Fibroblast of lung (primary cell): ENCODE measurements around the gene TBC1D23. TPM values are rescaled to one million over a fixed set of nuclear protein-coding genes. Genes with fewer than 3 reads are reported as not detected.
A peak's percentile ranks its signal among the peaks of the same experiment; 100 is the strongest.

Experiments
- DNase-seq, 2 donors: peaks; one replicate each; pipeline versions ENCODE4 v3.0.0 to v3.0.0-alpha.2; 2010; ENCODE audit warnings: low read depth in 2 of 2
- H2AFZ ChIP-seq: 2 replicates; pipeline ENCODE4 v1.5.1; 2012; ENCODE audit warnings: low read length, control low read depth, inconsistent platforms
- H3K27ac ChIP-seq: 2 replicates; pipeline ENCODE4 v1.5.1; 2011; ENCODE audit warnings: low read length, control low read depth; ENCODE audit not compliant: insufficient read depth
- H3K27me3 ChIP-seq: 2 replicates; pipeline ENCODE4 v1.5.1; 2011; ENCODE audit warnings: mild to moderate bottlenecking, low read length; ENCODE audit not compliant: control insufficient read depth, insufficient read depth
- H3K36me3 ChIP-seq: 2 replicates; pipeline ENCODE4 v1.5.1; 2011; ENCODE audit warnings: low read length; ENCODE audit not compliant: control insufficient read depth, insufficient read depth
- H3K4me1 ChIP-seq: 2 replicates; pipeline ENCODE4 v1.5.1; 2011; ENCODE audit warnings: low read length; ENCODE audit not compliant: control insufficient read depth, insufficient read depth; ENCODE audit errors: extremely low read depth
- H3K4me2 ChIP-seq: 2 replicates; pipeline ENCODE4 v1.5.1; 2011; ENCODE audit warnings: low read length, control low read depth; ENCODE audit not compliant: insufficient read depth; ENCODE audit errors: extremely low read depth
- H3K4me3 ChIP-seq, 4 experiments: fragments of 200-600 bp in 1 of 4; sonication (generic) in 1 of 4; replicated peaks in 1 of 4; 2 replicates each; pipeline ENCODE4 v1.5.1; 2011 to 2016; ENCODE audit warnings: low read length in 4 of 4, low read depth in 3 of 4, mild to moderate bottlenecking in 3 of 4, control low read depth in 2 of 4, inconsistent platforms in 1 of 4, mixed read lengths in 1 of 4; ENCODE audit not compliant: insufficient read depth in 1 of 4; ENCODE audit errors: control extremely low read depth in 1 of 4
- H3K79me2 ChIP-seq: 2 replicates; pipeline ENCODE4 v1.5.1; 2012; ENCODE audit warnings: mild to moderate bottlenecking, low read length, inconsistent platforms; ENCODE audit not compliant: control insufficient read depth, insufficient read depth
- H3K9ac ChIP-seq: 2 replicates; pipeline ENCODE4 v1.5.1; 2011; ENCODE audit warnings: mild to moderate bottlenecking, low read length, control low read depth; ENCODE audit not compliant: insufficient read depth
- H3K9me3 ChIP-seq: 2 replicates; pipeline ENCODE4 v1.5.1; 2012; ENCODE audit warnings: low read depth, low read length; ENCODE audit not compliant: control insufficient read depth, insufficient read depth
- H4K20me1 ChIP-seq: 2 replicates; pipeline ENCODE4 v1.5.1; 2011; ENCODE audit warnings: low read length; ENCODE audit not compliant: control insufficient read depth, insufficient read depth; ENCODE audit errors: extremely low read depth
- EZH2 ChIP-seq: IDR thresholded peaks from 2 replicates; pipeline ENCODE4 v1.5.1; 2012; ENCODE audit warnings: low read length, control low read depth, mild to moderate bottlenecking; ENCODE audit errors: missing control alignments
- polyA plus RNA-seq, 2 donors: library from polyadenylated mRNA; depleted of rRNA in 1 of 2; stranded (reverse) in 1 of 2; unstranded in 1 of 2; fragments of >200 nt; gene quantifications; 2 replicates each; pipeline ENCODE4 v1.2.1, GENCODE V29; 2011 to 2012; ENCODE audit warnings: missing spikeins in 1 of 2
- total RNA-seq: library from RNA; depleted of rRNA; stranded (reverse); fragments of >200 nt; gene quantifications from 2 replicates; pipeline ENCODE4 v1.2.1, GENCODE V29; 2014
- TF ChIP-seq, protein P1 (sequence below), 2 donors: IDR thresholded peaks in 1 of 2; conservative IDR thresholded peaks in 1 of 2; 1 replicate in 1 of 2; 2 replicates in 1 of 2; pipeline ENCODE4 v1.5.1; 2011 to 2012; ENCODE audit warnings: low read length in 2 of 2, control low read depth in 1 of 2, inconsistent platforms in 1 of 2, low read depth in 1 of 2, mild to moderate bottlenecking in 1 of 2

Gene TBC1D23
- total and polyA plus RNA-seq, 2 donors (not counting 1 experiment from before 2014, with no cell fraction given), result 54.9 to 121 TPM

DNA sequence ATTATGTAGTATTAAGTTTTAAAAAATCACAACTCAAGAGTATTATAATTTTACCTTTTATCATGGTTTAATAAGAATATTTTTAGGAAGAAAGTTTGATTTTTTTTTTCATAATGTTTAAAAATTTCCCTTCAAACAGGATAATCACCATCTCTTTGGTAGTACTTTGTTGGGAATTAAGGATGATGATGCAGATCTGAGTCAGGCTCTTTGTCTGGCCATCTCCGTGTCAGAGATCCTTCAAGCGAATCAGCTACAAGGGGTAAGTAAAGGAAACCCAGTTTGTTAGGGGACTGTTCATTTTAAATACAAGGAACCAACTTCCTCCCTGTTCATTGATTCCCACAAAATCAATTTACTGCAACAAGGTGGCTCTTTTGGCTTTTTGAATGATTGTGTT is 37.0 kb downstream of the TBC1D23 start:
- Histone ChIP-seq H4K20me1 (no peaks in the 10 kb centered on the region), H3K79me2 (no peaks in the 10 kb centered on the region), H3K4me3 (no peak overlapping the region), H3K9ac (no peak overlapping the region), H3K27ac (no peak overlapping the region), H3K4me1 (no peaks in the 10 kb centered on the region), H2AFZ (no peak overlapping the region), H3K9me3 (no peaks in the 10 kb centered on the region), H3K27me3 (no peaks in the 10 kb centered on the region), H3K36me3 (peaks cover 6% of the 10 kb centered on the region), H3K4me2 (no peak overlapping the region)
- TF ChIP-seq EZH2, result no peak
- TF ChIP-seq, protein P1, sequence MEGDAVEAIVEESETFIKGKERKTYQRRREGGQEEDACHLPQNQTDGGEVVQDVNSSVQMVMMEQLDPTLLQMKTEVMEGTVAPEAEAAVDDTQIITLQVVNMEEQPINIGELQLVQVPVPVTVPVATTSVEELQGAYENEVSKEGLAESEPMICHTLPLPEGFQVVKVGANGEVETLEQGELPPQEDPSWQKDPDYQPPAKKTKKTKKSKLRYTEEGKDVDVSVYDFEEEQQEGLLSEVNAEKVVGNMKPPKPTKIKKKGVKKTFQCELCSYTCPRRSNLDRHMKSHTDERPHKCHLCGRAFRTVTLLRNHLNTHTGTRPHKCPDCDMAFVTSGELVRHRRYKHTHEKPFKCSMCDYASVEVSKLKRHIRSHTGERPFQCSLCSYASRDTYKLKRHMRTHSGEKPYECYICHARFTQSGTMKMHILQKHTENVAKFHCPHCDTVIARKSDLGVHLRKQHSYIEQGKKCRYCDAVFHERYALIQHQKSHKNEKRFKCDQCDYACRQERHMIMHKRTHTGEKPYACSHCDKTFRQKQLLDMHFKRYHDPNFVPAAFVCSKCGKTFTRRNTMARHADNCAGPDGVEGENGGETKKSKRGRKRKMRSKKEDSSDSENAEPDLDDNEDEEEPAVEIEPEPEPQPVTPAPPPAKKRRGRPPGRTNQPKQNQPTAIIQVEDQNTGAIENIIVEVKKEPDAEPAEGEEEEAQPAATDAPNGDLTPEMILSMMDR (conservative IDR thresholded peaks at IDR 0.05 in 1 of 2, IDR thresholded peaks at IDR 0.05 in 1 of 2; ENCODE audit: low read depth in 1 of 2, low read length in 2 of 2), result no peak
- peak in 1 of 2 donors; percentile 57 for DNase-seq

DNA sequence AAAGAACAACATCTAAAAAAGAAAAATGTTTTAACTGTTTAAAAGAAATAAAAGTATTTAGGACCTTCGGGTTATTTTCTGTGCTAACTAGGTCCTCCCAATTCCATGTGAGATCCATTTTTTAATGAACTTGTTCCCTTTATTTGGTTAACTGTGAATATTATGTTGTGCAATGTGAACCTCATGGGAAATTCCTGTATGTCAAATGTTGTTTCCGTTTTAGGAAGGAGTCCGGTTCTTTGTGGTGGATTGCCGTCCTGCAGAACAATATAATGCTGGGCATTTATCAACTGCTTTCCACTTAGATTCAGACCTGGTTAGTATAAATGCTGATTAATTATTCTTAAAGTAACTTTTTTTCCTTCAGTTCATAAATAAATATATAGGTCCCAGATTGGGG is 38.2 kb downstream of the TBC1D23 start:
- H3K9ac ChIP-seq, result no peak overlapping the region
- H3K27me3 ChIP-seq, result no peaks in the 10 kb centered on the region
- H4K20me1 ChIP-seq, result no peaks in the 10 kb centered on the region
- H3K4me3 ChIP-seq, result no peak overlapping the region
- no peaks in the 10 kb centered on the region for H3K4me1 ChIP-seq
- TF ChIP-seq, protein P1 (conservative IDR thresholded peaks at IDR 0.05 in 1 of 2, IDR thresholded peaks at IDR 0.05 in 1 of 2; ENCODE audit: low read depth in 1 of 2, low read length in 2 of 2), result no peak
- no peak for TF ChIP-seq EZH2
- peaks cover 6% of the 10 kb centered on the region for H3K36me3 ChIP-seq
- no peak overlapping the region for H3K4me2 ChIP-seq
- no peaks in the 10 kb centered on the region for H3K79me2 ChIP-seq
- no peak overlapping the region for H3K27ac ChIP-seq
- no peak overlapping the region for H2AFZ ChIP-seq
- DNase-seq, result no peak
- no peaks in the 10 kb centered on the region for H3K9me3 ChIP-seq

DNA sequence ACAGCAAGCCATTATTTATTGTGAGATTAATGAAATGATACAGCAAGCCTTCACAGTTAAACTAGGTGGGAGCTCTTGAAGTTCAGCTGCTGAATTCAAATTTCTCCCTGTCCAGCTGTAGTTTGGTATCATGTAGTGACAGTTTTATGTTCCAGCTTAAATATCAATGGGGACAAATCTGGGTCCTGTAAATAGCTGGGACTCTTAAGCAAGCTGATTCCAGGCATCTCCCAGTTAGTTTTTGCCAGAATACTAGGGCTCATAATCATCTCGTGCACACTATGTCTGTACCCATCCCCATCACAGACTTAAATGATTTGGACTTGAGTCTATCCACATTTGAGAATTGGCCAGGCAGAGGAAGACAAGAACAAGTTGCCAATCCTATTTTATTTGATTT is 45.9 kb downstream of the TBC1D23 start:
- Histone ChIP-seq H3K4me2 (no peak overlapping the region), H4K20me1 (no peaks in the 10 kb centered on the region), H2AFZ (no peak overlapping the region), H3K4me1 (peaks cover 2% of the 10 kb centered on the region), H3K9me3 (no peaks in the 10 kb centered on the region), H3K36me3 (peaks cover 6% of the 10 kb centered on the region), H3K27me3 (no peaks in the 10 kb centered on the region), H3K4me3 (no peak overlapping the region), H3K9ac (no peak overlapping the region), H3K27ac (no peak overlapping the region), H3K79me2 (no peaks in the 10 kb centered on the region)
- no peak for TF ChIP-seq EZH2
- TF ChIP-seq, protein P1 (conservative IDR thresholded peaks at IDR 0.05 in 1 of 2, IDR thresholded peaks at IDR 0.05 in 1 of 2; ENCODE audit: low read depth in 1 of 2, low read length in 2 of 2), result no peak
- no peak for DNase-seq
